ENCODE measurements around the gene NFAT5. TPM values are rescaled to one million over a fixed set of nuclear protein-coding genes. Genes with fewer than 3 reads are reported as not detected.

The NFAT5 gene
- total RNA-seq, 1 donor from 2014 or later = 25.6 TPM

GRCh38 chr16:69745232-69745612, 179.5 kb downstream of the NFAT5 start:
- DNase-seq (ENCODE audit: low read depth, low spot score) = no peak
- Mint-ChIP-seq H3K27ac (ENCODE audit: unreplicated experiment) (no peak overlapping the region), H3K4me1 (no peaks in the 10 kb centered on the region), H3K4me3 (no peak overlapping the region), H3K36me3 (ENCODE audit: low read depth) (peaks cover 16% of the 10 kb centered on the region), H3K9me3 (no peaks in the 10 kb centered on the region), H3K27me3 (ENCODE audit: low read depth) (no peaks in the 10 kb centered on the region)
- TF ChIP-seq CTCF (conservative IDR thresholded peaks at IDR 0.05) = no peak

GRCh38 chr16:69745959-69746358, 180.2 kb downstream of the NFAT5 start:
- no peaks in the 10 kb centered on the region for H3K9me3 Mint-ChIP-seq
- H3K4me1 Mint-ChIP-seq = no peaks in the 10 kb centered on the region
- no peak overlapping the region for H3K4me3 Mint-ChIP-seq
- no peaks in the 10 kb centered on the region for H3K27me3 Mint-ChIP-seq (ENCODE audit: low read depth)
- peaks cover 14% of the 10 kb centered on the region for H3K36me3 Mint-ChIP-seq (ENCODE audit: low read depth)
- no peak for DNase-seq (ENCODE audit: low read depth, low spot score)
- H3K27ac Mint-ChIP-seq (ENCODE audit: unreplicated experiment) = peak overlapping the region; percentile 35
- no peak for TF ChIP-seq CTCF (conservative IDR thresholded peaks at IDR 0.05)

- Mint-ChIP-seq H3K27ac (ENCODE audit: unreplicated experiment) (no peak overlapping the region), H3K36me3 (ENCODE audit: low read depth) (peaks cover 16% of the 10 kb centered on the region), H3K4me3 (no peak overlapping the region), H3K4me1 (peaks cover 1% of the 10 kb centered on the region), H3K27me3 (ENCODE audit: low read depth) (no peaks in the 10 kb centered on the region), H3K9me3 (no peaks in the 10 kb centered on the region)
- DNase-seq (ENCODE audit: low read depth, low spot score) = no peak
- TF ChIP-seq CTCF (conservative IDR thresholded peaks at IDR 0.05) = no peak
Observed at GRCh38 chr16:69747115-69747514, 181.3 kb downstream of the NFAT5 start.

- no peak overlapping the region for H3K27ac Mint-ChIP-seq (ENCODE audit: unreplicated experiment)
- no peaks in the 10 kb centered on the region for H3K9me3 Mint-ChIP-seq
- peaks cover 11% of the 10 kb centered on the region for H3K4me1 Mint-ChIP-seq
- TF ChIP-seq CTCF (conservative IDR thresholded peaks at IDR 0.05) = no peak
- DNase-seq (ENCODE audit: low read depth, low spot score) = no peak
- no peaks in the 10 kb centered on the region for H3K27me3 Mint-ChIP-seq (ENCODE audit: low read depth)
- H3K36me3 Mint-ChIP-seq (ENCODE audit: low read depth) = peaks cover 17% of the 10 kb centered on the region
- H3K4me3 Mint-ChIP-seq = no peak overlapping the region
Observed at GRCh38 chr16:69748694-69749345, 183.1 kb downstream of the NFAT5 start.

GRCh38 chr16:69754143-69754468, 188.3 kb downstream of the NFAT5 start:
- no peak for DNase-seq (ENCODE audit: low read depth, low spot score)
- Mint-ChIP-seq H3K4me1 (peaks cover 19% of the 10 kb centered on the region), H3K4me3 (peak overlapping the region; percentile 100), H3K9me3 (no peaks in the 10 kb centered on the region), H3K36me3 (ENCODE audit: low read depth) (peaks cover 6% of the 10 kb centered on the region), H3K27ac (ENCODE audit: unreplicated experiment) (no peak overlapping the region), H3K27me3 (ENCODE audit: low read depth) (peaks cover 21% of the 10 kb centered on the region)
- no peak for TF ChIP-seq CTCF (conservative IDR thresholded peaks at IDR 0.05)

Small RNA genes within 50 kb of the gene (microRNA-seq; reads per million reads assigned to microRNA genes)
- gene MIR1538 = 7.1 reads per million, percentile 8 among the genes with 10 or more reads in this experiment

Other genes starting within 250 kb of the NFAT5 start
- gene PDF, start 235.4 kb upstream of the NFAT5 start, total RNA-seq = 19.4 and 20.1 TPM in 2 replicates
- 64.2 and 67.6 TPM in 2 replicates for gene COG8, start 226.4 kb upstream of the NFAT5 start, total RNA-seq
- 42.0 and 42.3 TPM in 2 replicates for gene NIP7, start 226.2 kb upstream of the NFAT5 start, total RNA-seq
- 0.56 and 0.82 TPM in 2 replicates for gene TMED6, start 214.2 kb upstream of the NFAT5 start, total RNA-seq
- 47.1 and 52.1 TPM in 2 replicates for gene TERF2, start 180.0 kb upstream of the NFAT5 start, total RNA-seq
- 209 and 221 TPM in 2 replicates for gene CYB5B, start 141.3 kb upstream of the NFAT5 start, total RNA-seq
- gene NQO1, start 160.6 kb downstream of the NFAT5 start, total RNA-seq = 76.0 and 81.1 TPM in 2 replicates
- 60.1 and 62.3 TPM in 2 replicates for gene NOB1, start 189.0 kb downstream of the NFAT5 start, total RNA-seq
- 48.7 and 55.1 TPM in 2 replicates for gene WWP2, start 196.4 kb downstream of the NFAT5 start, total RNA-seq